Activated naive CD8-positive, alpha-beta T cell treated with anti-CD3 and anti-CD28 coated beads, Interleukin-2, amount 50 U/mL, for 24 hours (primary cell): ENCODE data around the gene LARP4B.
A peak's percentile ranks its signal among the peaks of the same experiment; 100 is the strongest.

Experiments
- ATAC-seq: fragments of 150-1000 bp; cut with Tn5 transposase; one replicate; pipeline ENCODE4 v1.10.0; 2021
- DNase-seq: peaks from one replicate; pipeline ENCODE4 v3.0.0; 2021
- H3K27ac Mint-ChIP-seq: one replicate; pipeline ENCODE4 v1.8.0; 2021; ENCODE audit warnings: mild to moderate bottlenecking, mixed read lengths
- H3K27me3 Mint-ChIP-seq: one replicate; pipeline ENCODE4 v1.8.0; 2021; ENCODE audit warnings: mixed read lengths
- H3K36me3 Mint-ChIP-seq: one replicate; pipeline ENCODE4 v1.8.0; 2021; ENCODE audit warnings: low read depth, mixed read lengths
- H3K4me1 Mint-ChIP-seq: one replicate; pipeline ENCODE4 v1.8.0; 2021; ENCODE audit warnings: mixed read lengths
- H3K4me3 Mint-ChIP-seq: one replicate; pipeline ENCODE4 v1.8.0; 2021; ENCODE audit warnings: mild to moderate bottlenecking, moderate library complexity, mixed read lengths
- H3K9me3 Mint-ChIP-seq: one replicate; pipeline ENCODE4 v1.8.0; 2021; ENCODE audit warnings: mixed read lengths

LARP4B gene

GRCh38 chr10:802506-802905 is 129.0 kb downstream of the LARP4B start:
- Mint-ChIP-seq H3K27ac (no peak overlapping the region), H3K4me3 (no peak overlapping the region), H3K27me3 (no peaks in the 10 kb centered on the region), H3K4me1 (peaks cover 5% of the 10 kb centered on the region), H3K36me3 (peaks cover 11% of the 10 kb centered on the region), H3K9me3 (peaks cover 3% of the 10 kb centered on the region)
- ATAC-seq (no peak), DNase-seq (no peak)

DNA sequence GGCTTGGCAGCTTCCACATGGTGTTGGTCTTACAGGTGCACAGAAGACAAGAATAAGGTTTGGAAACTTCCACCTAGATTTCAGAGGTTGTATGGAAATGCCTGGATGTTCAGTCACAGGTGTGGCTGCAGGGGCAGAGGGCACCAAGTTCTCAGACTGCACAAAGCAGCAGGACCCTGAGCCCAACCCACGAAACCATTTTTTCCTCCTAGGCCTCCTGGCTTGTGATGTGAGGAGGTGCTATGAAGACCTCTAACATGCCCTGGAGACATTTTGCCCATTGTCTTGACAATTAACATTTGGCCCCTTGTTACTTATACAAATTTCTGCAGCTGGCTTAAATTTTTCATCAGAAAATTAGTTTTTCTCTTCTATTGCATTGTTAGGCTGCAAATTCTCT is 134.3 kb downstream of the LARP4B start:
- no peaks in the 10 kb centered on the region for H3K4me1 Mint-ChIP-seq
- ATAC-seq = no peak

DNA sequence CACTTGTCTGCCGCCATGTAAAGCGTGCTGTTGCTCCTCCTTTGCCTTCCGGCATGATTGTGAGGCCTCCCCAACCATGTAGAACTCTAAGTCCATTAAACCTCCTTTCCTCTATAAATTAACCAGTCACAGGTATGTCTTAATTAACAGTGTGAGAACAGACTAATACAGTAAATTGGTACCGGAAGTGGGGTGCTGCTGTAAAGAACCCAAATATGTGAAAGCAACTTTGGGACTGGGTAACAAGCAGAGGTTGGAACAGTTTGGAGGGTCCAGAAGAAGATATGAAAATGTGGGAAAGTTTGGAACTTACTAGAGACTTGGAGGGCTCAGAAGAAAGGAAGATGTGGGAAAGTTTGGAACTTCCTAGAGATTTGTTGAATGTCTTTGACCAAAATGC is 135.3 kb downstream of the LARP4B start:
- Mint-ChIP-seq H3K4me1 (no peaks in the 10 kb centered on the region), H3K4me3 (no peak overlapping the region), H3K9me3 (peaks cover 16% of the 10 kb centered on the region), H3K27ac (no peak overlapping the region), H3K36me3 (peaks cover 20% of the 10 kb centered on the region), H3K27me3 (no peaks in the 10 kb centered on the region)
- ATAC-seq (no peak), DNase-seq (no peak)

More for the DNA sequence above, 134.3 kb downstream of the LARP4B start:
- no peak for DNase-seq
- peaks cover 20% of the 10 kb centered on the region for H3K36me3 Mint-ChIP-seq
- no peaks in the 10 kb centered on the region for H3K27me3 Mint-ChIP-seq
- H3K4me3 Mint-ChIP-seq = no peak overlapping the region
- no peak overlapping the region for H3K27ac Mint-ChIP-seq
- H3K9me3 Mint-ChIP-seq = peaks cover 16% of the 10 kb centered on the region

DNA sequence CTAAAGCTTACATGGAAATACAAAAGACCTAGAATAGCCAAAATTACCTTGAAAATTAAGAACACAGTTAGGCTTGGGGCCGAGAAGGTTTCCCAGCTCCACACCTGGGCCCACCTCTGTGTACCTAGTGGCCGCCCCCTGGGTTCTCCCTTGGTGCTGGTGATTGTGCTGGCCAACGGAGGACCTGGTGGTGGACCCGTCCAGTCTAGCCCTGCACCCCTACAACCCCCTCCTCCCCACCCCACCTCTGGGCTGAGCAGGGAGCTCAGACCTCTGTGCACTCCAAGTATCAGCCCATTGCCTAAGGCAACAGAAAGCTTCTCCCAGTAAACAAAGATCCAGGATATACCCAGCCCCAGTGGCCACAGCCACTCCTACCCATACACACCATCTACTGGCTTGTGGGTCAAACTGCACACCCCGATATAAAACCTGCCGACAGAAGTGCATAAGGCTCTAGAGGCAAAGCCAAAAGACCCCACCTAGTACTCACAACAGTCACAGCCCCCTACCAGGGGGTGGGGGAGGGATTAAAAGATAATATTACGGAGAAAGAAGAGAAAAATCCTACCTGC is 137.0 kb downstream of the LARP4B start:
- DNase-seq (no peak), ATAC-seq (no peak)
- no peaks in the 10 kb centered on the region for H3K27me3 Mint-ChIP-seq
- no peak overlapping the region for H3K27ac Mint-ChIP-seq
- H3K36me3 Mint-ChIP-seq = peaks cover 20% of the 10 kb centered on the region
- no peak overlapping the region for H3K4me3 Mint-ChIP-seq
- peaks cover 16% of the 10 kb centered on the region for H3K9me3 Mint-ChIP-seq
- no peaks in the 10 kb centered on the region for H3K4me1 Mint-ChIP-seq

- H3K4me3 Mint-ChIP-seq = no peak overlapping the region
- H3K36me3 Mint-ChIP-seq = peaks cover 17% of the 10 kb centered on the region
- no peaks in the 10 kb centered on the region for H3K4me1 Mint-ChIP-seq
- no peak overlapping the region for H3K27ac Mint-ChIP-seq
- peaks cover 16% of the 10 kb centered on the region for H3K9me3 Mint-ChIP-seq
- ATAC-seq (no peak), DNase-seq (no peak)
- peaks cover 1% of the 10 kb centered on the region for H3K27me3 Mint-ChIP-seq
Observed at GRCh38 chr10:792792-793100, 138.8 kb downstream of the LARP4B start.

GRCh38 chr10:792083-792791 is 139.3 kb downstream of the LARP4B start:
- no peak for DNase-seq
- Mint-ChIP-seq H3K36me3 (peaks cover 13% of the 10 kb centered on the region), H3K4me3 (no peak overlapping the region), H3K4me1 (no peaks in the 10 kb centered on the region), H3K9me3 (peaks cover 11% of the 10 kb centered on the region), H3K27ac (no peak overlapping the region), H3K27me3 (peaks cover 2% of the 10 kb centered on the region)
- ATAC-seq = no peak

GRCh38 chr10:791639-792038 is 139.9 kb downstream of the LARP4B start:
- DNase-seq = no peak
- no peak for ATAC-seq
- Mint-ChIP-seq H3K27me3 (peaks cover 5% of the 10 kb centered on the region), H3K36me3 (peaks cover 11% of the 10 kb centered on the region), H3K27ac (no peak overlapping the region), H3K4me3 (no peak overlapping the region), H3K9me3 (peaks cover 10% of the 10 kb centered on the region), H3K4me1 (no peaks in the 10 kb centered on the region)

DNA sequence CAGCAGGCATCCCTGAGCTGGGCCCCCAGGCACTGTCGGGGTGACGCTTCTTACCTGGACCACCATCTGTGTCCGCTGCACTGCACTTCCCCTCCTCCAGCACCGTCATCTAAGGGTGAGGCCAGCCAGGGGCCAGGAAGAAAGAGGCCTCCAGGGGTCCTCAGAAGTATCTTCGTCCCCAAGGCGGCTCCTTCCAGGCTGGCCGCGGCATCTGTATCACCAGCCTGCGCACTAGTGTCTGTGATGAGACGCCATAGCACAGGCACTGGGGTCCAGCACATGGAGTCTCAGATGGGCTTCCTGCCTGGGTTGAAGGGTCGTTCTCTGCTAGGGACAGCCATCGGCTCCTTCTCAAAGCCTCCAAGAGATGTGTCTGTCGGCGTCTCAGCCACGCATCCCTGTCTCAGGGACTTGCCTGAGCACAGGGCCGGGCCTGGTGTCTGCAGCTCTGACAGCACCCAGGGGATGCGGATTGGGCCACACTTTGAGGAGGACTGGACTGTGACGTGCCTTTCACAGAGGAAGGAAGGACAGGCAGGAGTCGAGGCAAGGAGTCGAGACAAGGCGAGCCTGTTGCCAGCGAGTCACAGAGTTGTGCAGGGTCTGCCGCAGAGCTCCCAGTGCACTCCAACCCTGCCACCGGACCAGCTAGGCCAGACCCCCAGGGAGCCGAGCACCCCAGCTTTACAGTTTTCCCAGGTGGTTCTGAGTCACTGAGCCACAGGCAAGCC is 140.5 kb downstream of the LARP4B start:
- H3K27ac Mint-ChIP-seq = no peak overlapping the region
- DNase-seq (no peak), ATAC-seq (no peak)
- peaks cover 6% of the 10 kb centered on the region for H3K27me3 Mint-ChIP-seq
- H3K4me1 Mint-ChIP-seq = no peaks in the 10 kb centered on the region
- H3K4me3 Mint-ChIP-seq = no peak overlapping the region
- H3K36me3 Mint-ChIP-seq = peaks cover 5% of the 10 kb centered on the region
- peaks cover 3% of the 10 kb centered on the region for H3K9me3 Mint-ChIP-seq

- Mint-ChIP-seq H3K27ac (no peak overlapping the region), H3K4me3 (no peak overlapping the region), H3K9me3 (peaks cover 3% of the 10 kb centered on the region)
Observed at GRCh38 chr10:789831-790701, 141.4 kb downstream of the LARP4B start.

GRCh38 chr10:788796-789748 is 142.4 kb downstream of the LARP4B start:
- no peaks in the 10 kb centered on the region for H3K4me1 Mint-ChIP-seq
- H3K36me3 Mint-ChIP-seq = no peaks in the 10 kb centered on the region
- H3K27me3 Mint-ChIP-seq = peaks cover 10% of the 10 kb centered on the region
- H3K9me3 Mint-ChIP-seq = peaks cover 3% of the 10 kb centered on the region
- DNase-seq (peak; percentile 43), ATAC-seq (peak; percentile 31)
- H3K27ac Mint-ChIP-seq = no peak overlapping the region
- peak overlapping the region; percentile 50 for H3K4me3 Mint-ChIP-seq

More at GRCh38 chr10:789831-790701, 141.4 kb downstream of the LARP4B start:
- Mint-ChIP-seq H3K36me3 (no peaks in the 10 kb centered on the region), H3K4me1 (no peaks in the 10 kb centered on the region), H3K27me3 (peaks cover 10% of the 10 kb centered on the region)
- DNase-seq (no peak), ATAC-seq (no peak)

DNA sequence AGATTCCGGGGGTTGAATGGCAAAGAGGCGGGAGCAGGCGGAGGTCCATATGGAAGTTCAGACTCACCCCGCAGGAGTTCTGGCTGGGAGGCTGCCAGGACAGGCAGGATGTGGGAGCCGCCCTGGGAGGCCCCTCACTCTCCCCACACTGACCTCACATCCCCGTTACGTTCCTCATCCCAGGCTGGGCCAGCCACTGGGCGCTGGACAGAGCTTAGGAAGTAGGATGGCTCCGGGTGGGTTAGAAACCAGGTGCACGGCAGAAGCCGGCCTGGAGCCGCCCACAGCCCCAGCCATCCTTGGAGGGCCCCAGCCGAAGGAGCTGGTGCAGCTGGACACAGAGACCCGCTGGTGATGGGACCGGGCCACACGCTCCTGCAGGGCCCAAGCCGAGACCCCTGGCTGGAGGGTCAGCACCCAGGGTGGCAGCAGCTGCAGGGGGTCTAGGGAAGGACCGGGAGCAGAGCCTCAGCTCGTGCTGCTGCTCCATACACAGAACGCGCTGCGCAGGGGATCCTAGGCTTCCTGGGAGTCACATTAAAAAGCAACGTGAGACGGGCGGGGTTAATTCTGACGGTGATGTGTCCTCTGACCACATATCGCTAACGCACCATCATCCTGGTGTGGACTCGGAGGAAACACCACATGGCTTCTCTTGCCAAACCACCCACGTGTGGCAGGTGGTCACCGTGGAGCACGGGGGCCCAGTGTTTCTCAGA is 143.4 kb downstream of the LARP4B start:
- Mint-ChIP-seq H3K4me1 (no peaks in the 10 kb centered on the region), H3K9me3 (peaks cover 3% of the 10 kb centered on the region), H3K4me3 (no peak overlapping the region), H3K27me3 (peaks cover 10% of the 10 kb centered on the region), H3K36me3 (no peaks in the 10 kb centered on the region), H3K27ac (no peak overlapping the region)
- no peak for ATAC-seq
- DNase-seq = no peak

DNA sequence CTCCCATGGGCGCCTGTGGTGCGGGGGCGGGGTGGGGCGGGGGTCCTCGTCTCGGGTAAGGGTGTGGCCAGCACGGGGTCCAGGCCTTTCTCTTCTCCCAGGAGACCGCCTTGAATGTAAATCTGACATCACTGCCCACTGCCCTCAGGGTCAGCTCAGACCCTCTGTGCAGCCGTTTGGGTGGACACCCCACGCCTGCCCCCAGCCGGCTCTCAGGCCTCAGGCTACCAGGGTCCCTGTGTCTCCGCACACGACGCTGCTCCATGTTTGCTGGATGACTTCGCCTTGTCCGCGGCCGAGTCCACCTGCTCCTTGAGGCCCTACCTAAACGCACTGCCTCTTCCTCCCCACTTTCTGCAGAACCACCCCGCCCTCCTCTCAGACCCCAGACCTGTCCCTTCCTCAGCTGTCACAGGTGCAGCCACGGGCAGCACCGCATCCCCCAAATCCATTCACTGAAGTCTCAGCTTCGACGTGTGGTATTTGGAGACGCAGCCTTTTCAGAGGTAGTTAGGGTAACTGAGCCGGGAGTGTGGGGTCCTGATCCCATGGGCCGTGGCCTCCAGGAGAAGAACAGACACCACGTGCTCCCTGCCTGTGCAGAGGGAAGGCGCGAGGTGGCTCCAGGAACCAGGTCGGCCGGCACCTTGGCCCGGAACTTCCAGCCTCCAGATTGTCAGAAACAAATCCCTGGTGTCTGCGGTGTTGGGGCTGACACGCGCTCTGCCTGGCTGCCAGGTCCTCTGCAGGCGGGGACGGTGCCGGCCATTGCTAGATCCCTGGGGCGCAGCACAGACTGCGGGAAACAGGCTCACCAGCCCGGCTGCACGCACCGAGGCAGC is 144.7 kb downstream of the LARP4B start:
- peaks cover 10% of the 10 kb centered on the region for H3K27me3 Mint-ChIP-seq
- H3K27ac Mint-ChIP-seq = no peak overlapping the region
- H3K4me1 Mint-ChIP-seq = no peaks in the 10 kb centered on the region
- no peak for DNase-seq
- ATAC-seq = no peak
- H3K9me3 Mint-ChIP-seq = no peaks in the 10 kb centered on the region
- H3K36me3 Mint-ChIP-seq = no peaks in the 10 kb centered on the region
- no peak overlapping the region for H3K4me3 Mint-ChIP-seq

DNA sequence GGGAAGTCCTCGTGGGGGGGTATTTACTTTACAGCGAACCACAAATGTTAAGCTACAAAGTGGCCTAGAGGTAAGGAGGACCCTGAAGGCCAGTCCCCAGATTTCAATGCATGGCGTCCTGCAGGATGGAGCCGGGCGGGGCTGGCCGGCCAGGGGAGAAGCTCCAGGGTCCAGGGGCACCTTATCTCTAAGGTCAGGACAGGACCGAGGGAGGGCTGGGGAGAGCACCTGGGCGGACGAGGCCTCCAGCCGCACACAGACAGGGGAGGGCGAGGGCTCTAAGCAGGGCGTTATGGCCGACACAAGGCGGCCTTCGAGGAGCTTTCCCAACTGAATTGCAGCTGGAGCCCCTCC is 145.7 kb downstream of the LARP4B start:
- H3K36me3 Mint-ChIP-seq = no peaks in the 10 kb centered on the region

More for the DNA sequence above, 145.7 kb downstream of the LARP4B start:
- Mint-ChIP-seq H3K4me1 (no peaks in the 10 kb centered on the region), H3K27me3 (peaks cover 10% of the 10 kb centered on the region), H3K27ac (no peak overlapping the region), H3K4me3 (no peak overlapping the region), H3K9me3 (no peaks in the 10 kb centered on the region)
- DNase-seq = no peak
- ATAC-seq = no peak
